ENCODE measurements around the gene DTWD1.
"Not testable (repeated sequence)": the region's sequence is repeated elsewhere in the genome, so short reads cannot be mapped to it uniquely, and the experiment has no call there.

The DTWD1 gene

GRCh38 chr15:49692514-49693090 lies 71.8 kb downstream of the DTWD1 start:
- in situ Hi-C loops (cut with HindIII; ENCODE audit: low pct_ligation_motif_present, low sequenced_read_pairs) = no loop called here
- no peak for DNase-seq
- TF ChIP-seq CTCF (IDR thresholded peaks at IDR 0.05; ENCODE audit: low read depth, low read length, missing control alignments) = no peak
- Histone ChIP-seq H3K27me3 (replicated peaks) (no peaks in the 10 kb centered on the region), H3K4me3 (ENCODE audit: low read depth, low read length) (no peak overlapping the region), H3K27ac (no peak overlapping the region), H3K36me3 (replicated peaks) (no peaks in the 10 kb centered on the region)

GRCh38 chr15:49693498-49693897 lies 72.7 kb downstream of the DTWD1 start:
- H3K36me3 ChIP-seq (replicated peaks) = no peaks in the 10 kb centered on the region
- no peak overlapping the region for H3K27ac ChIP-seq
- in situ Hi-C loops (cut with HindIII; ENCODE audit: low pct_ligation_motif_present, low sequenced_read_pairs) = no loop called here
- TF ChIP-seq CTCF (IDR thresholded peaks at IDR 0.05; ENCODE audit: low read depth, low read length, missing control alignments) = no peak
- no peaks in the 10 kb centered on the region for H3K27me3 ChIP-seq (replicated peaks)
- no peak overlapping the region for H3K4me3 ChIP-seq (ENCODE audit: low read depth, low read length)
- no peak for DNase-seq

GRCh38 chr15:49696433-49696832 lies 75.6 kb downstream of the DTWD1 start:
- Histone ChIP-seq H3K27me3 (replicated peaks) (no peaks in the 10 kb centered on the region), H3K27ac (no peak overlapping the region), H3K4me3 (ENCODE audit: low read depth, low read length) (no peak overlapping the region), H3K36me3 (replicated peaks) (no peaks in the 10 kb centered on the region)
- no peak for TF ChIP-seq CTCF (IDR thresholded peaks at IDR 0.05; ENCODE audit: low read depth, low read length, missing control alignments)
- peak; percentile 3 for DNase-seq
- in situ Hi-C loops (cut with HindIII; ENCODE audit: low pct_ligation_motif_present, low sequenced_read_pairs) = no loop called here

- H3K27me3 ChIP-seq (replicated peaks) = no peaks in the 10 kb centered on the region
- peak; percentile 52 for DNase-seq
- in situ Hi-C loops (cut with HindIII; ENCODE audit: low pct_ligation_motif_present, low sequenced_read_pairs) = no loop called here
- no peak overlapping the region for H3K4me3 ChIP-seq (ENCODE audit: low read depth, low read length)
- no peak overlapping the region for H3K27ac ChIP-seq
- no peak for TF ChIP-seq CTCF (IDR thresholded peaks at IDR 0.05; ENCODE audit: low read depth, low read length, missing control alignments)
- H3K36me3 ChIP-seq (replicated peaks) = no peaks in the 10 kb centered on the region
Measured at GRCh38 chr15:49697121-49697520, 76.3 kb downstream of the DTWD1 start.

- in situ Hi-C loops (cut with HindIII; ENCODE audit: low pct_ligation_motif_present, low sequenced_read_pairs); DNase-seq; H3K4me3 ChIP-seq (ENCODE audit: low read depth, low read length); H3K36me3 ChIP-seq (replicated peaks); H3K27me3 ChIP-seq (replicated peaks); H3K27ac ChIP-seq: not testable (repeated sequence)
Measured at GRCh38 chr15:49702982-49703381, 82.1 kb downstream of the DTWD1 start.

Measured in brain microvascular endothelial cell (primary cell).